Progenitor cell of endocrine pancreas (in vitro differentiated cells): ENCODE results near the gene PPP1R13L. TPM values are rescaled to one million over a fixed set of nuclear protein-coding genes. Genes with fewer than 3 reads are reported as not detected.

Experiments
- DNase-seq: peaks from one replicate; pipeline ENCODE4 v3.0.0; 2021; ENCODE audit warnings: low spot score; ENCODE audit not compliant: unreplicated experiment
- H3K27ac Mint-ChIP-seq: 2 replicates; pipeline ENCODE4 v1.8.0; 2021; ENCODE audit warnings: mild to moderate bottlenecking, moderate library complexity, mixed read lengths
- H3K27me3 Mint-ChIP-seq: 2 replicates; pipeline ENCODE4 v1.8.0; 2021; ENCODE audit warnings: mixed read lengths
- H3K36me3 Mint-ChIP-seq: 2 replicates; pipeline ENCODE4 v1.8.0; 2022; ENCODE audit warnings: mixed read lengths; ENCODE audit not compliant: insufficient read depth
- H3K4me1 Mint-ChIP-seq: 2 replicates; pipeline ENCODE4 v1.8.0; 2021; ENCODE audit warnings: low read depth, mixed read lengths
- H3K4me3 Mint-ChIP-seq: 2 replicates; pipeline ENCODE4 v1.8.0; 2021; ENCODE audit warnings: low read depth, mild to moderate bottlenecking, moderate library complexity, mixed read lengths
- H3K9me3 Mint-ChIP-seq: 2 replicates; pipeline ENCODE4 v1.8.0; 2021; ENCODE audit warnings: low read depth, mixed read lengths
- total RNA-seq: library from RNA; stranded (reverse); gene quantifications from 2 replicates; pipeline ENCODE4 v1.2.1, GENCODE V29; 2021
- TF ChIP-seq, protein P1 (sequence below): fragments of 200-600 bp; sonication (generic); IDR thresholded peaks from one replicate; pipeline ENCODE4 v1.5.0; 2021; ENCODE audit warnings: antibody characterized with exemption, mild to moderate bottlenecking; ENCODE audit not compliant: unreplicated experiment

The PPP1R13L gene
- total RNA-seq, 1 donor from 2014 or later, result 27.2 TPM

DNA sequence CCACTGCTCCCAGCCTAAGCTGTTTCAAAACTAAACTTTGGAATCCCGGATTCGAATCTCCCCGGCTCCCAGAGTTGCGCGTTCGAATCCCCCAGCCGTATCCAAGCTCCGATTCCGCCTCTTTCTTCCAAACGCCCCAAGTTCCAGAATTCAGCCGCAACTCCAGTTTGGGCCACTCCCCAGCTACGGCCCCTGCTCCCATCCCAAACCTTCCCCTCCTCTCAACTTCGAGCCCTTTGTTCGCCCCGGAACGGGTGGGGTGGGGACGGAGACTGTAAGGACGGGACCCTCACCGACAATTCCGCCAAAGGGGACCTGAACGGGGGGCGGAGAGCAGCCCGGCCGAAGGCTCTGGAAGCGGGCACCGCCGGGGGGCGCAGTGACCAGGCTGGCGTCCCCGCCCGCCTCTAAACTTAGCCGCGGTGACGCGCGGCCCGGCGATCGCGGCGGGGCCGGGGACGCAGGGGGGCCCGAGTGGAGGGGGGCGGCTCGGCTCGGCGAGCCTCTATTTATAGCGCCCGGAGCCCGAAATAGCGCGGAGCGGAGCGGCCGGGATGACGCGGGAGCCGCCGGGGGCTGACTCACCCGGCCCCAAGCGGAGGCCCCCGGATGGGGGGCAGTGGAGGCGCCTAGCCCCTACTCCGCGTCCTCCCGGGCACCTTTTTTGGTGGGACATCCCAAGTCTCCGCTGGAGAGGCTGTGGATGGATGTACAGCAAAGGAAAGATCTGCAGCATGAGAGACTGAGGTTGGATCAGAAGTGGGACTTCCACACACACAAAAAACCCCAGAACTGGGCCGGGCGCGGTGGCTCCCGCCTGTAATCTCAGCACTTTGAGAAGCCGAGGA, 23.7 kb upstream of the PPP1R13L start:
- TF ChIP-seq, protein P1, sequence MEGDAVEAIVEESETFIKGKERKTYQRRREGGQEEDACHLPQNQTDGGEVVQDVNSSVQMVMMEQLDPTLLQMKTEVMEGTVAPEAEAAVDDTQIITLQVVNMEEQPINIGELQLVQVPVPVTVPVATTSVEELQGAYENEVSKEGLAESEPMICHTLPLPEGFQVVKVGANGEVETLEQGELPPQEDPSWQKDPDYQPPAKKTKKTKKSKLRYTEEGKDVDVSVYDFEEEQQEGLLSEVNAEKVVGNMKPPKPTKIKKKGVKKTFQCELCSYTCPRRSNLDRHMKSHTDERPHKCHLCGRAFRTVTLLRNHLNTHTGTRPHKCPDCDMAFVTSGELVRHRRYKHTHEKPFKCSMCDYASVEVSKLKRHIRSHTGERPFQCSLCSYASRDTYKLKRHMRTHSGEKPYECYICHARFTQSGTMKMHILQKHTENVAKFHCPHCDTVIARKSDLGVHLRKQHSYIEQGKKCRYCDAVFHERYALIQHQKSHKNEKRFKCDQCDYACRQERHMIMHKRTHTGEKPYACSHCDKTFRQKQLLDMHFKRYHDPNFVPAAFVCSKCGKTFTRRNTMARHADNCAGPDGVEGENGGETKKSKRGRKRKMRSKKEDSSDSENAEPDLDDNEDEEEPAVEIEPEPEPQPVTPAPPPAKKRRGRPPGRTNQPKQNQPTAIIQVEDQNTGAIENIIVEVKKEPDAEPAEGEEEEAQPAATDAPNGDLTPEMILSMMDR, result peak; percentile 60
- peak overlapping the region; percentile 90 for H3K27ac Mint-ChIP-seq
- DNase-seq, result peak; percentile 29
- H3K4me3 Mint-ChIP-seq, result peak overlapping the region; percentile 77
- no peaks in the 10 kb centered on the region for H3K36me3 Mint-ChIP-seq
- H3K27me3 Mint-ChIP-seq, result peaks cover 4% of the 10 kb centered on the region
- no peaks in the 10 kb centered on the region for H3K9me3 Mint-ChIP-seq
- H3K4me1 Mint-ChIP-seq, result peaks cover 12% of the 10 kb centered on the region

DNA sequence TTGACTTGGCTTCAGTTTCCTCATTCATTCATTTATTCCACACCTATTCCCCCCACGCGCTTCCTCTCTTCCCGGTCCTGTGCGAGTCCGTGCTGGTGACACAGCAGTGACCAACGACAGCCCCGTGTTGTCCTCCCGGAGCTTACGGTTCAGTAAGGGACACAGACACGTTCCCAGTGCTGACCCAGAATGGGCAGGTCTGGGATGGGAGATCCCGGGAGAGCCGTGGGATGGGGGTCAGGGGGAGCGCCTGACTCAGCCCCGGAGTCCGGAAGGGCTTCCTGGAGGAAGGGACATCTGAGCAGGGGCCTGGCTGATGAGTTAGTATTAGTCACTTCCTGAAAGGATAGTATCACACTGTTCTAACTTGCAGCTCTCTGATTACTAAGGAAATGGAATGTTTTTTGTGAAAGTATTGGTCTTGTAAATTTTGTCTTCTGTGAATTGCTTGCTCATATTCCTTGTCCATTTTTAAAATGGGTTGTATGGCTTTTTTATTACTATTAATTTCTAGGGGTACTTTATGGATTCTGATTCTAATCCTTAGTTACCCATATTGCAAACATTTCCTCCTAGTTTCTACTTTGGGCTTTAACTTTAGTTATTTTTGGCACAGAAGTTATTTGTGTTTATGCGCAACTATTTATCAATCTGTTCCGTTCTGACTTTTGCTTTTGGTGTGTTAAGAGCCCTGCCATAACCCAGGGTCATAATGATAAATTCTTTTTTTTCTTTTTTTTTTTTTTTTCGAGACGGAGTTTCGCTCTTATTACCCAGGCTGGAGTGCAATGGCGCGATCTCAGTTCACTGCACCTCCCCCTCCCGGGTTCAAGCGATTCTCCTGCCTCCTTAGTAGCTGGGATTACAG, 19.6 kb upstream of the PPP1R13L start:
- peaks cover 4% of the 10 kb centered on the region for H3K27me3 Mint-ChIP-seq
- peaks cover 19% of the 10 kb centered on the region for H3K4me1 Mint-ChIP-seq
- peak overlapping the region; percentile 94 for H3K27ac Mint-ChIP-seq
- peak overlapping the region; percentile 75 for H3K4me3 Mint-ChIP-seq
- no peak for DNase-seq
- H3K36me3 Mint-ChIP-seq, result peaks cover 4% of the 10 kb centered on the region
- H3K9me3 Mint-ChIP-seq, result no peaks in the 10 kb centered on the region
- TF ChIP-seq, protein P1, result no peak

DNA sequence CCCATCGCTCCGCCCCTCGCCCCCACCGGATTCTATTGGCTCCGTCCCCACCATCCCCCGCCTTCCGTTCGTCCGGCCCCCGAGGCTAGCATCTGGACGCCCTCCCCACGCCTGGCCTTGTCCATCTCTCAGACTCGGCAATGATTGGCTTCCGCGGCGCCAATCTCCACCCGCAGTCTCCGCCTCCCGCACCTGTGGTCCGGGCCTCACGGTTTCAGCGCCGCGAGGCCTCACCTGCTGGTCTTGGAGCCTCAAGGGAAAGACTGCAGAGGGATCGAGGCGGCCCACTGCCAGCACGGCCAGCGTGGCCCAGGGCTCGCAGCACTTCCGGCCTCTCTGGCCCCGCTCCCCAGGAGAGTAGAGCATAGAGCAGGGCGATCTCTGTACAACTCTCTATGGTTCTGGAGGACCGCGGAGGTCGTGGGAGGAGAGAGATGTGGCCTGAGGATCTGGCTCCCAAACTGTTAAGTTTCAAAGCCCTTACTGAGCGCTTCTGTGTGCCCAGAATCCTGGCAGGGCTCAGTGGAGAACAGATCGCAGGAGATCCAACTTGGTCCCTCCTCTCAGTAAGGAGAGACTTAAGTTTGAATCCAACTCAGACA, 18.8 kb upstream of the PPP1R13L start, which contains the start of gene ERCC1:
TSS of gene ERCC1 (minus strand) at position 329 of the 602 bp plus-strand sequence. CDS start 543 bp downstream, outside the sequence.
- Mint-ChIP-seq H3K9me3 (no peaks in the 10 kb centered on the region), H3K27ac (peak within 1 kb of the TSS; percentile 94), H3K4me3 (peak within 1 kb of the TSS; percentile 75), H3K27me3 (peaks cover 4% of the 10 kb centered on the region), H3K4me1 (peaks cover 19% of the 10 kb centered on the region), H3K36me3 (peaks cover 4% of the 10 kb centered on the region)
- DNase-seq, result peak; percentile 96
- TF ChIP-seq, protein P1, result no peak

DNA sequence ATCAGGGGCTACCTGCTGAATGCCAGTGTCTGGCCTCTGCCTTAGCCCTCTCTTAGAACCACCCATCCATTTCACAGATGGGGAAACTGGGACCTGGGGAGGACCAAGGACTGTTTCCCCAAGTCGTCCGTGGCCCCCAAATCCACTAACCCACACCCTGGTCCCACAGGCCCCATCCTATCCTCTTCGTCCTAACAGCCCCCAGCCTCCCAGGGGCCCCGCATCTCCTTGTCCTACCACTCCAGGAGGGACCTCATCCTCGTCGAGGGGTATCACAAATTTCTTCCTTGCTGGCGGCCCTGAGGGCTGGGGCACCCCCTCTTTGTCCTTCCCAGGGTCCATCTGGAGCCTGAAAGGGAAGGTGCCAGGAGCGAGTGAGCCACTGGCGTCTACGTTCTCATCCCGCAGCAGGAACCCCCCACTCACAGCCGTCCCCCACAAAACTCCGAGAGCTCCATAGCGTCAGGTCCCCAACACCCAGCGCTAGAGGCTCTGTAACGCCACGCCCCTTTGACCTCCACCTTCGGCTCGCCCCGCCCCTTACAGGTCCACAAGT, 18.2 kb upstream of the PPP1R13L start:
- TF ChIP-seq, protein P1, result no peak
- peaks cover 17% of the 10 kb centered on the region for H3K4me1 Mint-ChIP-seq
- no peaks in the 10 kb centered on the region for H3K27me3 Mint-ChIP-seq

More for the DNA sequence above, 18.2 kb upstream of the PPP1R13L start:
- Mint-ChIP-seq H3K4me3 (peak overlapping the region; percentile 75), H3K9me3 (no peaks in the 10 kb centered on the region), H3K27ac (peak overlapping the region; percentile 94), H3K36me3 (peaks cover 4% of the 10 kb centered on the region)
- no peak for DNase-seq
